Measurements from ENCODE around the gene PMFBP1.
"Not testable (repeated sequence)": the region's sequence is repeated elsewhere in the genome, so short reads cannot be mapped to it uniquely, and the experiment has no call there.

The PMFBP1 gene

DNA sequence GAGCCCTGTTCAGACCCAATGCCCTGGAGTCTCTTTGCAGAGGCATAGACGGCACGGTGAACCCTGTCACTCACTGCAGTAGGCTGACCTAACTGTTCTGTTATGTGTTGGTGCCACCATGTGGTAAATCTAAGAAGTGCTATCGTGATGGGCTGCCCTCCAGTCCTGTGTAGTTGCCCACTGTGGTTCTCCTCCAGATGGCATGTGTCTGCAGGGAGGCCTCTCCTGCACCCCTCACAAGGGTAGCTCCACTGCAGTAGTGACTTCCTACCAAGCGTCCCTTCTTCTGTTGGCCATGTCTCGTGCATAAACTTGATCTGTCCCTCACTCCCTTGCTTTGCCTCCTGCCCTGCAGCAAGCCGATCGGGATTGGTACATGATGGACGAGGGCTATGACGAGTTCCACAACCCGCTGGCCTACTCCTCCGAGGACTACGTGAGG, 72.6 kb downstream of the PMFBP1 start:
- peak; percentile 48 to 62 for DNase-seq

DNA sequence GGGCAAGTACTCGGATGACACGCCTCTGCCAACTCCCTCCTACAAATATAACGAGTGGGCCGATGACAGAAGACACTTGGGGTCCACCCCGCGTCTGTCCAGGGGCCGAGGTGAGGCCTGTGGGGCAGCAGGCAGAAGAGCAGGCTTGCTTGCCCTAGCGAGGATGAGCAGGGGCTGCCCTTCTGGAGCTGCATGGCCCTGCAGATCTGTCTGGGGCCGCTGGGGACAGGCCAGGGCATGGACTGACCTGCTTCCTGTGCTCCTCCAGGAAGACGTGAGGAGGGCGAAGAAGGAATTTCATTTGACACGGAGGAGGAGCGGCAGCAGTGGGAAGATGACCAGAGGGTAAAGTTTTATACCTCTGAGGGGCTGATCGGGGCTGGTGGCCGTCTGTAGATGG, 73.0 kb downstream of the PMFBP1 start:
- DNase-seq: no peak

GRCh38 chr16:72094266-72094610, 77.7 kb downstream of the PMFBP1 start:
- DNase-seq: peak in 1 of 2 experiments; percentile 56

GRCh38 chr16:72093448-72094265, 78.3 kb downstream of the PMFBP1 start, which contains the start of the genes DHX38 and TXNL4B:
TSS of gene DHX38 (plus strand) at chr16:72093847. CDS start at chr16:72096158, 2,311 bp downstream.
TSS of gene TXNL4B (minus strand) at chr16:72093620. CDS start at chr16:72090749, 2,871 bp downstream.
- peak; percentile 89 to 91 for DNase-seq

DNA sequence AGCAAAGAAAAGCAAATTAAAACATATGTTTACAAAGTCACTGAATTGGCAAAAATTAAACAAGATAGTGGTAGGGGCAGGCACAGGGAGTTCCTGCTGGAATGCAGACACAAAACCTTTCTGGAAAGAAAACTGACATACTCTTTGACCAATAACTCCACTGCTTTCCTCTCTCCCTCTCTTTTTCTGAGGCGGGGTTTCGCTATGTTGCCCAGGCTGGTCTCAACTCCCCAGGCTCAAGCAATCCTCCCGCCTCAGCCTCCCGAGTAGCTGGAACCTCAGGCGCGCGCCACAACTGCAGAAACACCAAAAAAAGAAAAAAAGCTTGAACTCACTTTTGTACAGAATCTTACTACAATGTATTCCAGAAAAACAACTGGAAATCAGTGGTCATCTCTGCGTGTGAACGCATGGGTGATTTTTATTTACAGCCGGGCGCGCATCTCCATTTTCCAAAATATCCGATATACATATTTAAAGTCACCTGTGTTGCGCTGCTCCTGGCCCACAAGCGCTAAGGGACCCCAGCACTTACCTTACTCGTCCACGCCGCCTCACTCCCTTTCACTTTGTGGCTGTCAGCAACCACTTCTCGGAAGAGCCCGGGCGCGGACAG, 79.0 kb downstream of the PMFBP1 start:
- peak in 1 of 2 experiments; percentile 25 for DNase-seq

DNA sequence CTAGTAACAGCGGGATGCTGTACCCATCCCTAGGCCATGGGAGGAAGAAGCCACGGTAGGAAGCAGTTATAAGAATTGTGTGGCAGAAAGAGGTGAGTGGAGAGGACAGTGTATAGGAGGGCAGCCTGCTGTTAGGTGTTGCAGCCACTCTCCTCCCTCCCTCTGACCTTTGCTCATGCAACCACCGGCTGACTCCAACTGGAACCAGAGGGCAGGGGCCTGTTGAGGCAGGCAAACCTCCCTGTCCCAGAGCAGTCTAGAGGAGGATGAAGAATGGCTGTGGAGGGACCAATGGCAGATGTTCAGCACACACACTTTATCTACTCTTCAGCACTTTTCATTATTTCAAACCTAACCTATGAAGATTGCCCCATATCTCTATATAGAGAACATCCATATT, 80.7 kb downstream of the PMFBP1 start:
- DNase-seq: no peak

GRCh38 chr16:72085002-72085401, 87.0 kb downstream of the PMFBP1 start:
- no peak for DNase-seq

- no peak for DNase-seq
These were observed 87.5 kb downstream of the PMFBP1 start for GRCh38 chr16:72084445-72084844.

GRCh38 chr16:72083778-72084404, 88.1 kb downstream of the PMFBP1 start:
- DNase-seq: no peak

GRCh38 chr16:72076991-72077706, 94.8 kb downstream of the PMFBP1 start:
- not testable (repeated sequence) for DNase-seq

DNA sequence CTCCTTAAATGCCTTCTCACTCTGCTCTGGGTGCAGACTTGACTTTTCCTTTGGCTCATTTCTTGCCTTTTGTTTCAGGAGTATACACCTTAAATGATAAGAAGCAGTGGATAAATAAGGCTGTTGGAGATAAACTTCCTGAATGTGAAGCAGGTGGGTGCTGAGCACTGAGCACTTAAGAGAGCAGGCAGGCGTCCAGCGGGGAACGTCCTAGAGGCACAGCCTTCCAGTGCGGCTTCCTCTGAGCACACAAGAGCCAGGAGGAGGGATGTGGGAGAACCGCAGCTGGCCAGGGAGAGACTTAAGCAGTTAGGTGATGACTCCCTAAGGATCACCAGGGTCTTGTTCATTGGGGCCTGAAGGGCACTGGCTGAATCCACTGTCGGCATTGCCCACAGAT, 96.9 kb downstream of the PMFBP1 start:
- DNase-seq: not testable (repeated sequence)

- no peak for DNase-seq
These were observed 98.3 kb downstream of the PMFBP1 start for GRCh38 chr16:72073560-72074230.

GRCh38 chr16:72072514-72073342, 99.2 kb downstream of the PMFBP1 start:
- DNase-seq: no peak

Measured in activated T-cell treated with anti-CD3 and anti-CD28 coated beads, Interleukin-2, amount 50 U/mL, for 48 hours (primary cell).